ENCODE data around the gene PRM2.

PRM2 gene

GRCh38 chr16:11309895-11310633 is 33.8 kb upstream of the PRM2 start:
- H3K27me3 ChIP-seq (ENCODE audit: insufficient read depth, poor library complexity, severe bottlenecking) = no peaks in the 10 kb centered on the region
- peak in 1 of 2 experiments; percentile 59 for DNase-seq (ENCODE audit: low read depth in 1 of 2, low spot score in 1 of 2)
- H3K4me3 ChIP-seq (replicated peaks; ENCODE audit: insufficient read depth, low read length) = no peak overlapping the region
- no peak for TF ChIP-seq SPI1 (IDR thresholded peaks at IDR 0.05; ENCODE audit: borderline replicate concordance, low read depth)
- H3K27ac ChIP-seq (replicated peaks) = peak overlapping the region; percentile 91

- Histone ChIP-seq H3K27me3 (ENCODE audit: insufficient read depth, poor library complexity, severe bottlenecking) (no peaks in the 10 kb centered on the region), H3K4me3 (replicated peaks; ENCODE audit: insufficient read depth, low read length) (no peak overlapping the region), H3K27ac (replicated peaks) (peak overlapping the region; percentile 91)
- peak; percentile 55 to 72 for DNase-seq (ENCODE audit: low read depth in 1 of 2, low spot score in 1 of 2)
- TF ChIP-seq GABPA (IDR thresholded peaks at IDR 0.05; ENCODE audit: low read depth) (no peak), REST (IDR thresholded peaks at IDR 0.05; ENCODE audit: insufficient replicate concordance, low read depth) (no peak), POLR2AphosphoS5 (IDR thresholded peaks at IDR 0.05; ENCODE audit: low read depth) (peak; percentile 92), SPI1 (IDR thresholded peaks at IDR 0.05; ENCODE audit: borderline replicate concordance, low read depth) (no peak)
- TF ChIP-seq, protein P1, sequence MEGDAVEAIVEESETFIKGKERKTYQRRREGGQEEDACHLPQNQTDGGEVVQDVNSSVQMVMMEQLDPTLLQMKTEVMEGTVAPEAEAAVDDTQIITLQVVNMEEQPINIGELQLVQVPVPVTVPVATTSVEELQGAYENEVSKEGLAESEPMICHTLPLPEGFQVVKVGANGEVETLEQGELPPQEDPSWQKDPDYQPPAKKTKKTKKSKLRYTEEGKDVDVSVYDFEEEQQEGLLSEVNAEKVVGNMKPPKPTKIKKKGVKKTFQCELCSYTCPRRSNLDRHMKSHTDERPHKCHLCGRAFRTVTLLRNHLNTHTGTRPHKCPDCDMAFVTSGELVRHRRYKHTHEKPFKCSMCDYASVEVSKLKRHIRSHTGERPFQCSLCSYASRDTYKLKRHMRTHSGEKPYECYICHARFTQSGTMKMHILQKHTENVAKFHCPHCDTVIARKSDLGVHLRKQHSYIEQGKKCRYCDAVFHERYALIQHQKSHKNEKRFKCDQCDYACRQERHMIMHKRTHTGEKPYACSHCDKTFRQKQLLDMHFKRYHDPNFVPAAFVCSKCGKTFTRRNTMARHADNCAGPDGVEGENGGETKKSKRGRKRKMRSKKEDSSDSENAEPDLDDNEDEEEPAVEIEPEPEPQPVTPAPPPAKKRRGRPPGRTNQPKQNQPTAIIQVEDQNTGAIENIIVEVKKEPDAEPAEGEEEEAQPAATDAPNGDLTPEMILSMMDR (IDR thresholded peaks at IDR 0.05; ENCODE audit: insufficient read depth, low read length) = no peak
Measured at GRCh38 chr16:11308493-11309283, 32.4 kb upstream of the PRM2 start.

DNA sequence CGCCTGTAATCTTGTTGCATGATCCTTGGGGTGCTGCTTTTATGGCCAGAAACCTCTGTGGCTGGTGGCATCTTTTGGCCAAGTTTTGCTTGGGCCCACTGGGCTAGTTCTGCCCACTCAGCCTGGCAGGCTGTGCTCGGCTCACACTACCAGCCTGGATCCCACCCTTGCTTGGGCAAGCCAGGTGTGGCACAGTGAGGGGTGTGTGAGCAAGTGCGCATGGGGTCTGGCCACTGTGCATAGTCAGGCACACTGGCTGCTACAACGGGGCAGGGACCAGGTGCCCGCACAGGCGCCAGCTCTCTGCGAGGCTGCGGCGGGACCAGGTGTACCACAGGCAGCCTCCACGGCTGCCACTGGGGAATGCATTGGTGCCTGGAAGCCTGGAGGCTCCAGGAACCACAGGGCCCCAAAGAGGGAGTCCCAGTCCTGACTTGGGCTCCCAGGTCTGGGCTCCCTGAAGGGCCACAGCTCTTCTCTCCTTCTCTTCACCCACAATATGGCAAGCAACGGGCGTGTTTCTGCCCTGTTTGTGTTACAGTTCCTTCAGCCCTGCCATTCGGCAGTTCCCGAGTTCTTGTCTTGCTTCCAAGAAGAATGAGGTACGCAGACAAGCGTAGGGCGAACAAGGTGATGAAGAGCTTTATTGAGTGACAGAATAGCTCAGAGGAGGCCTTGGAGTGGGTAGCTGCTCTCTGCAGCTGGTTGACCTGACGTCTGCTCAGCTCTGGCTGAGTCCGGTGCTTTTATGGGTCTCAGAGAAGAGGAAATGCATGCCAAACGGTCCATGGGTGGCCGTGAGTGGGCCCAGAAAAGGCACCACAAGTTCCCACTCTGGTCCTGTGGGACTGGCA is 31.6 kb upstream of the PRM2 start:
- Histone ChIP-seq H3K27ac (replicated peaks) (peak overlapping the region; percentile 91), H3K4me3 (replicated peaks; ENCODE audit: insufficient read depth, low read length) (no peak overlapping the region), H3K27me3 (ENCODE audit: insufficient read depth, poor library complexity, severe bottlenecking) (no peaks in the 10 kb centered on the region)
- DNase-seq (ENCODE audit: low read depth in 1 of 2, low spot score in 1 of 2) = peak in 1 of 2 experiments; percentile 39
- TF ChIP-seq GABPA (IDR thresholded peaks at IDR 0.05; ENCODE audit: low read depth) (no peak), REST (IDR thresholded peaks at IDR 0.05; ENCODE audit: insufficient replicate concordance, low read depth) (no peak), SPI1 (IDR thresholded peaks at IDR 0.05; ENCODE audit: borderline replicate concordance, low read depth) (peak; percentile 20; the same call in 1 of the 2 replicates)
- TF ChIP-seq, protein P1 (IDR thresholded peaks at IDR 0.05; ENCODE audit: insufficient read depth, low read length) = no peak

Data from HL-60 (cell line).